ENCODE measurements around the gene ELFN2. TPM values are rescaled to one million over a fixed set of nuclear protein-coding genes. Genes with fewer than 3 reads are reported as not detected.
A peak's percentile ranks its signal among the peaks of the same experiment; 100 is the strongest.

The ELFN2 gene
- total and polyA plus RNA-seq, 4 donors: 0.07 to 0.19 (median 0.08) TPM; not detected in 1

GRCh38 chr22:37472418-37473006, 45.2 kb upstream of the ELFN2 start:
- peaks cover 0 to 3% (median 0%) of the 10 kb centered on the region in 4 donors for H3K36me3 ChIP-seq (ENCODE audit: control insufficient read depth in 4 of 4, insufficient read depth in 3 of 4, low read depth in 1 of 4, low read length in 3 of 4)
- TF ChIP-seq CTCF (IDR thresholded peaks at IDR 0.05; ENCODE audit: low read depth, low read length, missing input control): peak; percentile 53
- TF ChIP-seq YY1 (IDR thresholded peaks at IDR 0.05): no peak
- TF ChIP-seq RAD21 (IDR thresholded peaks at IDR 0.05): peak in 1 of 2 donors; percentile 78
- TF ChIP-seq ZBTB33 (IDR thresholded peaks at IDR 0.05): no peak
- no peak for TF ChIP-seq ATF3 (IDR thresholded peaks at IDR 0.05)
- TF ChIP-seq NR2F2 (IDR thresholded peaks at IDR 0.05): no peak
- WGBS: 31% methylated on average over 8 of the region's 8 CpGs
- no peak overlapping the region for H3K9ac ChIP-seq (ENCODE audit: low read depth in 1 of 2, low read length in 2 of 2)
- H3K27ac ChIP-seq (ENCODE audit: low read depth in 1 of 2, low read length in 2 of 2): no peak overlapping the region
- no peak overlapping the region for H3K4me3 ChIP-seq (ENCODE audit: low read depth in 1 of 3, low read length in 3 of 3)
- DNase-seq (ENCODE audit: low spot score): no peak
- H3K4me1 ChIP-seq (ENCODE audit: control insufficient read depth in 4 of 4, insufficient read depth in 4 of 4, low read length in 3 of 4): no peaks in the 10 kb centered on the region
- no peaks in the 10 kb centered on the region for H3K9me3 ChIP-seq (ENCODE audit: control insufficient read depth in 4 of 4, low read length in 3 of 4)
- no peaks in the 10 kb centered on the region for H3K27me3 ChIP-seq (ENCODE audit: control insufficient read depth in 4 of 4, insufficient read depth in 4 of 4, low read length in 3 of 4)

GRCh38 chr22:37471727-37472417, 44.6 kb upstream of the ELFN2 start:
- no peaks in the 10 kb centered on the region for H3K4me1 ChIP-seq (ENCODE audit: control insufficient read depth in 4 of 4, insufficient read depth in 4 of 4, low read length in 3 of 4)
- H3K36me3 ChIP-seq (ENCODE audit: control insufficient read depth in 4 of 4, insufficient read depth in 3 of 4, low read depth in 1 of 4, low read length in 3 of 4): peaks cover 0 to 3% (median 0%) of the 10 kb centered on the region in 4 donors
- no peak overlapping the region for H3K4me3 ChIP-seq (ENCODE audit: low read depth in 1 of 3, low read length in 3 of 3)
- H3K27ac ChIP-seq (ENCODE audit: low read depth in 1 of 2, low read length in 2 of 2): no peak overlapping the region
- no peaks in the 10 kb centered on the region for H3K27me3 ChIP-seq (ENCODE audit: control insufficient read depth in 4 of 4, insufficient read depth in 4 of 4, low read length in 3 of 4)
- no peak for DNase-seq (ENCODE audit: low spot score)
- no peak overlapping the region for H3K9ac ChIP-seq (ENCODE audit: low read depth in 1 of 2, low read length in 2 of 2)
- WGBS: 90% methylated on average over 9 of the region's 9 CpGs
- TF ChIP-seq RXRA (IDR thresholded peaks at IDR 0.05) (no peak), SP1 (IDR thresholded peaks at IDR 0.05) (no peak), NR2F2 (IDR thresholded peaks at IDR 0.05) (no peak), YY1 (IDR thresholded peaks at IDR 0.05) (no peak), ATF3 (IDR thresholded peaks at IDR 0.05) (no peak), MAX (IDR thresholded peaks at IDR 0.05) (no peak), TAF1 (conservative IDR thresholded peaks at IDR 0.05) (no peak), HNF4G (IDR thresholded peaks at IDR 0.05) (no peak), JUND (IDR thresholded peaks at IDR 0.05) (no peak), RAD21 (IDR thresholded peaks at IDR 0.05) (no peak), ZBTB33 (IDR thresholded peaks at IDR 0.05) (no peak), FOXA2 (IDR thresholded peaks at IDR 0.05) (no peak)
- no peaks in the 10 kb centered on the region for H3K9me3 ChIP-seq (ENCODE audit: control insufficient read depth in 4 of 4, low read length in 3 of 4)

Data from liver (tissue), 9 donors.